HG02610 (cell line): ENCODE results near the gene UCK2.

Experiments
- ATAC-seq: cut with Tn5 transposase; IDR thresholded peaks from one replicate; pipeline ENCODE4 v1.9.1; 2021; ENCODE audit warnings: mild to moderate bottlenecking, moderate library complexity; ENCODE audit not compliant: unreplicated experiment

Gene UCK2

DNA sequence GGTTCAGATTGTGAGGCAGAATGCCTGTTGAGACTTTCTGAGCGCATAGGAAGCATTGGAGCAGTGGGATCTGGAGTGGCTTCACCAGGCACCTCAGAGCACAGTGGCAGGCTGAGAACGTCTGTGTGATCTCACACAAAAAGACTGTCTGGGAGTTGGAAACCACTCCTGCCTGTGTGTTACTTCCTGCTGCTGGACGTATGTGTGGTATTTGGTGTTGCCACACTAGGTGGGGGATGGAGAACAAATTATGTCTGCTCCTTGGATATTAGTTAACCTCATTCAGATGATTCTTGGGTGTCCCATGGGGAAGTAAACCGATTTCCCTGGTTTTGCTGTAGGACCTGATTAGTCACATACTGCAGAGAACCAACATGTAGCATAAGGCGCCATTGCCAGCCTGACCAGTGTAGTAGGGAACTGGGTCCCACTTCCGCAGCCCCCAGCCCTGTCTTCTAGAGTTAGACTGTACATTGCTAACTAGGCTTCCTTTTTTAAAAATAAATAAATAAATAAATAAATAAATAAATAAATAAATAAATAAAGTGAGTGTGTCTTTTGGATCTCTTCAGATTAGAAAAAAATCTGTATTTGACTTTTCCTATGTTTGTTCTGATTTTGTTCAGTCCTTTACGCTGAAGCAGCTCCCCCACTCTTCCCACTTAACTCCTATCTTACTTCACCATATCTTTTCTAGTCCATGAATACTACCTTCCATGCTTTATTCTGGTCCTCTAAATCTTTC is 26.9 kb downstream of the UCK2 start:
- no peak for ATAC-seq

DNA sequence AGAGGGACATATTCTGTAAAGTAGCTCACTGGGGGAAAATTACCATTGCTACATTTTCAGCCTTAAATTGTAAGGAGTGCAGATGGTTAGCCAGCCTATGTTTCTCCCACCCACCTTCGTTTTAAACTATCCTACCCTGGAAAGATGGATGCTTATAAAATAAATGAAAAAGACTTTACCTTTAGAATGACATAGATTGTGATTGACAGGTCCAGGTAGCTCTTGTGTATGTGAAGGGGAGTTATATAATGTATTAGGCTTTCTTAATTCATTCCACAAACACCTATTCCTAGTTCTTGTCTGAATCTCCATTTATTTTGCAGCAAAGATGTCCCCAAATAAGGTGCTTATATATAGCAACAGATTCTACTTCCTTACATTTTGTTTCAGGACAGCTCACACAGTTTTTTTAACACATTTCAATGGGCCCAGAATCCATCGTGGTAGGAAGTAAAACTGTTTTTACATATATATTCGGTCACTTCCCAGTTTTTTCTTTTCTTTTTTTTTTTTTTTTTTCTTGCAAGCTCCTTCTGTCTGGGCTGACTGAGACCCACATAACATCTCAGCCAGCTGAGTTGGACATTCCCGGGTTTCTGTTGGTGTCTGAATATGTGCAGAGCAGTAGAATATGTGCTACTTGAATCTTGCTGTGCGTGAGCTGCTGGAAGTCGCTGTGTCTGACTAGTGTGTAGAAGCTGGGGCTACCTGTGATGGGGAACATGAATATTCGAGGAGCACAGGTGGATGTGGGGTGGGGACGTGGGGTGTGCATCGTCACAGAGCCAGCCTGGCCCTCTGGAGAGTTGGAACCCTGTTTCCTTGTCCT is 27.8 kb downstream of the UCK2 start:
- ATAC-seq = no peak

DNA sequence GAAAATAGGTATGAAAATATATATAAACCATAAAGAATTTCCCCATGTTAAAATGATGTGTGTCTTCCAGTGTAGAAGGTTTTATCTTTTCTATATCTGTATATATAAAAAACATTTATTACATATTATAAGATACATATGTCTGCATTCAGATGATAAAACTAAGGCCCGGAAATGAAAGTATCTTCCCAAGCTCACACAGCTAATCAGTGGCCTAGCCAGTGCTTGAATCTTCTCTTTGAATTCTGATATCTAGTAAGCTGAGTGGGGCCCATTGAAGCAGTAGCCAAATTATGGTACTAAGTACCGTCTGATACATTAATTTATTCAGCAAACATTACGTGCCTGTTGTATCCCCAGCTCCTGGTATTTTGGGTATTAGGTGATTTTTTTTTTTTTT is 28.6 kb downstream of the UCK2 start:
- ATAC-seq = no peak

DNA sequence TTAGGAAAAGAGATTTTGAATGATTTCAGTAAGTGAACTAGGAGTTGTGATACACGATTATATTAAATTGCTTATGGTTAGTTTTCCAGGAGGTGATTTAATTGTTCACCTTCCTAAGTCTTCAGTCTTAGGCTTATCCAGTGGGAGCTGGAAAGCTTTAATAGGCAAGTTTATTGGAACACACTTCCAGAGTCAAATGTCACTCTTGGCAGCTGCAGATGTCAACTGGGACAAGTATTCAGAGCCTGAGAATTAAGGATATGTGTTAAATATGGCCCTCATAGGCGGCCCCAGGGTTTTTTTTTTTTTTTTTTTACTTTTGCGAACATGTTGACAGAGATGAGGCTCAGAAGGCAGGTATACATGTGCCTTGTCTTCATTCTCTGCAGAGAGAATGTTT is 29.2 kb downstream of the UCK2 start:
- no peak for ATAC-seq

DNA sequence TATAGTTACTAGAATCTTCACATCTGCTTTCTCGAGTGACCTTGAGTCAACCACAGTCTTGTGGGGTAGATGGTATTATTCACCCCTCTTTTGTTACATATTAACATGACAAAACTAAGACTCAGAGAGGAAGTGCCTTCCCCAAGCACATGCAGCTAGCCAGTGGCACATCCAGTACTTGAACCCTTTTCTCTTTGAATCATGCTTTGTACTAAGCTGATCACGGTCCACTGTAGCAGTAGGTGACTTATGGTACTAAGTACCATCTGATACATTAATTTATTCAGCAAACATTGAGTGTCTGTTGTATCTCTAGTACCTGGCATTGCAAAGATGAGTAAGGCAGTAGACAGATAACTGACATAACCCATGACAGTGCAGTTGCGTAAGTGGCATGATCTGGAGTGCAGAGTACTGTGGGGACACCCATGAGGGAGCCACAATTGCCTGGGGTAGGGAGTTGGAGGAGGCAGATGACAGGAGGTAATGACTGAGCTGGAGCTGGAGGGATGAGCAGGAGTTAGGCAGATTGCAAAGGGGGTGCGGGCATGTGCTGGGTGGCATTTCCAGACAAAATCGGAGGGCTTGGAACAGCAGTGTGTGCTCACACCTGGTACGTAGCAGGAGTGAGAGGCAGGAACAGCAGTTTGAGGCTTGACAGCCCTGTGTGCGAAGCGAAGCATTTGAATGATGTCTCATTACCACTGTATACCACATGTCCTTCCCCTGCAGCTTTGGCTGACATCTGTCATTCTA is 29.8 kb downstream of the UCK2 start:
- ATAC-seq = peak; percentile 70

DNA sequence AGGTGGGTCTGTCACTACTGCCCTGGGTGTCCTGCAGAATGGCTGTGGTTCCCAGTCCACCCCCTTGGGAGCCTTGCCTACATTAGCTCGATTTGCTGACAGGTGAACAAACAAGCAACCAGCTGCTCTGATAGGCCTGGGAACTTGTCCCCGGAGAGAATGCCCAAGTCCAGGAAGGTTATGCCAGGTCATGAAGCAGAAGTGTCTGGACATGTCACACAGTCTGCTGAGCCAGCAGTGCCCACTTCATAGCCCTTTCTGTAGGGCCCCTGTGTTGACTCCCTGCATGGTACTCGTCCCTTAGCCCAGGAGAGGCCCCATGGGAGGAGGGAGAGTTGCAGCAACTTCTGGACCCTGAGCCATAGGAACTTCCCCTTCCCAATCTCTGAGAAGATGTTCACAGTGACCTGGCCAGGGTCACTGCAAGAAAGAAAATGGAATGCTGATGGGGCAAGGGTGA is 31.0 kb downstream of the UCK2 start:
- ATAC-seq = no peak

DNA sequence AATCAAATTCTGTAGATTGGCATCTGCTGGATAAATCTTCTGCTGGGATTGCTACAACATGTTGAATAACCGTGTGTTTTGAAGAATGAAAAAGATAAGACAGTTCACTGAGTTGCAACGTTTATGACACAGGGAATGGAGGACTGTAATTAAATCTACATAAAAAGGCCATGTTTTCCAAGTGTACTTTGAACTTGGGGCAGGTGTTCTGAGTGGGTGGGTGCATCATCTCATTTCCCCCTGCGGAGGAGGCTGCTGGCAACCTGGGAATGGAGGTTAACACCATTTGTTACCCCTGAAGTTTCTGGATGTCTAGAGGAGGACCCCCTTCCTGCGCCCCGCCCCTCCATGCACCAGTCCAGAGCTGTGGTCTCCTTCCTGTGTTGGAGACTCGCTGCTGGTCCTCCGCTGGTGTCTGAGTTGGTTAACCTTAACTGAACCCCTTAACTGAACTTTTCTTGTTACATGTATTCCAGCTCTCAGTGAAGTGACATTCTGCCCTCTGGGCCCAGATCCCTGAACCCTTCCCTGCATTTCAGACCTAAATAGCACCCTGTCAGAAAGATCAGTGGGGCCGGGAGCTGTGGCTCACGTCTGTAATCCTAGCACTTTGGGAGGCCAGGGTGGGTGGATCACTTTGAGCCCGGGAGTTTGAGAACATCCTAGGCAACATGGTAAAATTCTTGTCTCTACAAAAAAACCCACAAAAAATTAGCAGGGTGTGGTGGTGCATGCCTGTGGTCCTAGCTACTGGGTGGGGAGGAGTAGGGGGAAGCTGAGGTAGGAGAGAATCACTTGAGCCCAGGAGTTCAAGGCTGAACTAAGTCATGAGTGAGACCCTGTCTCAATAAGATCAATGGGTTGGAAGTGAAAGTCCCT is 31.8 kb downstream of the UCK2 start:
- ATAC-seq = no peak

DNA sequence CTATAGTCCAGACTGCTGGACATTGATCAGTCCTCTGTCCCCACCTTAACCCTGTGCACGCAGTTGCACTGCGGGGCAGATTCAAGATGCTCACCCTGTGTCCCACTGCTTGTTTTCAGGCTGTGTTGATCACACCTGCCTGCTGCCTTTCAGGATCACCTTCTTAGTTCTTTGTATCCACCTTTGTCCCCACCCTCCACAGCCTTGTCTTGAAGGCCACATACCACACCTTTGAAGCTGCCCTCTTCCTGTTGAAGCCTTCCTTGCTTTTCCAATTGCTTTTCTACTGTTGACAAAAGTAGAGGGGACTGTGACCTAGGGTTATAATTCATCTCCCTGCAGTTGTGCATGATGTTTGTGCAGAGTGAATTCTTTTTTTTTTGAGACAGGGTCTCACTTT is 32.7 kb downstream of the UCK2 start:
- no peak for ATAC-seq

DNA sequence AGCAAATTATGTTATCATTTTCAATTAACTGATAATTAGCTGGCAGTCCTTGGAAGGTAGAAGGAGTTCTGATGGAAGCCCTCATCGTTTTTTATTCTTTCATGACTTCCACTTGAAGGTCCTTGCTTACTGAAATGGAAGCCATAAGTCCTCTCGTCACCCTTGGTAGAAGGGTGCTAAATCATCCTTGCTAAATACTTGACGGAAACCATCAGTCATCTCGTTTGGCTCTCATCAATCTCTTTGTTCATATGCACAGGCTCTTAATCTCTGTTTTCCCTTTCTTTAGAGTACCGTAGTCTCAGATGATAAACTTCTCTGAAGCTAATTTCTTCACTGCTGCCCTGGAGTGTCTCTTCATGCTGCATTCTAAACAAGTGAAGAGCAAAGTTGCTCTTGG is 34.5 kb downstream of the UCK2 start:
- no peak for ATAC-seq

DNA sequence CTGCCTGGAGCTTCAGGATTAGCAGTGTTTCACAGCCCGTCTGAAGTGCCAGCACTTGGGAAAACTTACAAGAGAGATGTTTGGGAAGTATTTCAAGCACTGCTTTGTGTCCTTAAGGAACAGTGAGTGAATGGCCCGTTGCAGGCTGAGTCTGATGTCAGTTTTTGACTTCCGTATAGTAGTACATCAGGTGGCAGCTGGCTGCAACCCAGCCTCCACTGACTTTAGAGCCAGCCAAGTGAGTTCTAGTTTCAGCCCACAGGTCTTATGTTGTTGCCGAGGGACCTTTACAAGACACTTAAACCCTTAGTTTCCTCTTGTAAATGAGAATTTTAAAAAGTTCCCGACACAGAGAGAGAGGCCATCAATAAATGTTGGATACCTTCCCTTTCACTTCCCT is 35.0 kb downstream of the UCK2 start:
- peak; percentile 79 for ATAC-seq

DNA sequence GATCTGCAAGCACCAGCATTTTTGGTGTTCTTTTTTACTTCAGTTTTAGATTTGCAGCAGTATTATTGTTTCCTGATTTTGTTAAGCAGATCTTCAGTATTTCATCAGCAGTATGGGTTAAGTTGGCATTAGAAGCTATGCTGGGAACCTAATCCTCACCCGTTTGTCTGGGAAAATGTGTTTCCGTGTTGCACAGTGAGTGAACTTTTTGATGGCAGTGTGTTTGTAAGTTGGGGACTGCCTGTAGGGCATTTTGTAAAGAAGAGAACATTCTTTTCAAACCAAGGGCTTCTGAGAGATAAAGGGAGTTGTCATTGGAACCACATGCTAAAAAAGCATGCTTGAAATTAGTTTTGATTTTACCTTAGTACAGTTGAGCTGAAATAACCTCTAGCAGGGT is 35.9 kb downstream of the UCK2 start:
- no peak for ATAC-seq

DNA sequence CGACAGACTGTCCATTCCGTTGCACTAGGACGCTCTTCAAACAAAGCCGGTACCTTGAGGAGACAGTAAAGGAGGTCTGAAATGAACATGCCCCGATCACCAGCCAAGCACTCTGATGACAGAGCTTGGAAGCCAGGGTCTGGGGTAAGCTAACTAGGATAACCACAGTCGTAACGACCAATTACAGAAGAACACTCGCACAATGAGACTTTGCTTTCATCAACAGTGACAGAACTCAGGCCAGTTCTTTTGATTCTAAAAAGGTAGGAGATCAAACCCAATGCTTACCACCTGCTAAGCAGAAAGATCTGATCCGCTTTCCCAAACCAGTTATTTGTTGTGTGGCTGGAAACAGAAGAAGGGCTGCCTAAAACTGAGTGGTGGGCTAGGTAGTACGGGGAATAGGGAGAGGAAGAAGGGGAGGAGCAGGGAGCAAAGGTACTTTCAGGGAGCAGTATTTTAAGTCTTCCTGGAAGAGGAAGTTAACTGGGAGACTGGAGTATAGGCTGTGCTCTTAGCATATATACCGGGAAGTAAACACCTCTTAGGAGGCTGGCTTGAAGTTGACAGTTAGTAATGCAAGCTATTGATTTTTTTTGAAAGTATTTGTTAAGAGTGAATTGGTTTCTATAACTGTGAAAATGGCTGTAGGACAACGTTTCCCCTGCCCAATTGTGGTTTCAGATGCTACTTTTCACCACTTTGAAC is 38.4 kb downstream of the UCK2 start:
- ATAC-seq = no peak

DNA sequence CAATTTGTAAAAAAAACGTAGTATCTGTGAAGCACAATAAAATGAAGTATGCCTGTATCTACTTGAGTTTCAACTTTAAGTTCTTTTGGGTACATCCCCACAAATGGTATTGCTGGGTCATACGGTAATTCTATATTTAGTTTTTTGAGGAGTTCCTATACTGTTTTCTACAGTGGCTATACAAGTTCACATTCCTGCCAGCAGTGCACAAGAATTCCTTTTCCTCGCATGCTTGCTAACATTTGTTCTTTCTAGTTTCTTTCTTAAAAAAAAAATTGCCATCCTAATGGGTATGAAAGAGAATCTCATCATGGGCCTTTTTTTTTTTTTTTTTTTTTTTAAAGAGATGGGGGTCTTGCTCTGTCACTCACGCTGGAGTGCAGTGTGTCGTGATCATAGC is 41.9 kb downstream of the UCK2 start:
- ATAC-seq = no peak

DNA sequence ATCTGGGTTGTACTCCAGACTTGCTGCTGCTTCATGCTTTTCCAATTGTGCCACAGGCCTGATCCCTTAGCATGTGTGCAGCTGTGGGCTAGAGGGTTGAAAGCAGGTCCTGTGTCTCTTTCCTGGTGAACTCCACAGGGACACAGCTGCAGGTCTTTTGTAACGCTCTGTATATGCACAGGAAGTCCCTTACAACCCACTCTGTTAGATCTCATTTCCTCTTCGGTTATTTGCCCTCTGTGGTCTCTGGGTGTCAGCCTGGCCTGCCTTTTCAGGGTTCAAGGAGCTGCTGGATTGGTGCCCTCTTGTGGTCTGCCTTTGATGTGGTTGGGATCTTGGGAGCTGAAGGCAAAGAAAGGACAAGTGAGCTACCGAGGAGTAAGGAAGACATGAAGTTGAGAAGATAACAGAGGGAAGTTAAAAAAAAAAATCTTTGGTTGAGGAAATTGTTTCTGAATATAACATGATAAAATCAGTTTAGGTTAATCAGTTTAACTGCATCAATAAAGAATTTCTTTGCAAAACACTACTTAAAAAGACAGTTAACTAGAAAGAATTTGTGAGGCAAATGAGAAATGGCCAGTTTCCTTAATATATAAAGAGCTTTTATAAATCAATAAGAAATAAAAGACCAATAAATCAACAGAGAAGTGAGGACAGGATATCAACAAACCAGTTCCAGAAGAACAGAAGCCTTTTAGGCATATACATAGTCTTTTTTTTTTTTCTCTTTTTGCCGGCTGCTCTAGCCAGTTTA is 44.1 kb downstream of the UCK2 start:
- peak; percentile 83 for ATAC-seq

DNA sequence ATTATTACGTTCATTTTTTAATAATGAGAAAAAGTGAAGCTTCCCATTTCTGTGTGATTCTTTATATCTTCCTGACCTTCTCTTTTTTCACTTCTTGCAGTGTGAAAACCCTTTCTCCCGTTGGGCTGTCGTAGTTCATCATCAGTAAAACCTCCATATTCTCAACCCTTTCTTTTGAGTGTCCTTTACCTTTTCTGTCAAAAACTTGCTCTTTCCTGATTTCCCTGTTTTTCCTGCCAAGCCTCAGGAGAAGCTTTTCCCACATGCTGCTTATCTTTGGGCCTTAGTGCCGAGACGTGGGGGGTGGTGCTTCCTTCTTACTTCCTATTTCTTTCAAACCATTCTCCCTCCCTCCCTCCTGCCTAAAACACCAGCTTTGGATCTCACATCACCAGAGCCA is 46.1 kb downstream of the UCK2 start:
- ATAC-seq = no peak

DNA sequence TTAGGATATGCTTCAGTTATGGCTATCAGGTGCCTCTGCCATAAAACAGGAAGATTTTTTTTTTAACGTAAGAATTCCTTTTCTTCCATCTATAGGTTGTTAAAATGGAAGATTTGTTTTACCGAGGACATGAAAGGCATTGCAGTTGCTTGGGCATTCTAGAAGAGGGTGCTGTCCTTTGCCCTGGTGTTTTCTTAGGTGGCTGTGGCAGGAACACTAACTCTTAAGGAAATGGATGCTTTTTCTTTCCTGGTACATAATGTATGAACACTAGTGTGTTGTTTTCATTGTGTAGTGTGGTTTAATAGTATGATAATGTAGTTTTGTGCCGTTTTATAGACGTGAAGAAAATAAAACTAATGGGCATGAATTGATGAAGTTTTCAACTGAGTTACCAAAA is 47.2 kb downstream of the UCK2 start:
- no peak for ATAC-seq

DNA sequence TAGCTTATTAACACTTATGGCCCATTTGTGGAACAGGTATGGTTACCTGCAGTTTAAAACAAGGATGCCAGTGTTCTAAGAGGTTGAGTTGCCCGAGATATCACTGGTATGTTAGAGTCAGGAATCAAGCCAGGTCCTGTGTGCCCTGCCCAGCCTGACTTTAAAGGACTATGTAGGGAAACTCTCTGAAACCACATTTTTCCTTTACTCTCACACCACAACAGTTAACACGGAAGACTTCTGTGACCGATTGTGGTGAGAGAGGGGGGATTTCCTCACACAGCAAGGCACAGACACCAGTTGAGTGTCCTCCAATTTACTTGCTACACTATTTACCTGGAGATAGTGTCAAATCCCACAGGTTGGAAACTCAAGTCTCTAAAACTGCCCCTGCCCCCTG is 47.8 kb downstream of the UCK2 start:
- ATAC-seq = peak; percentile 42

DNA sequence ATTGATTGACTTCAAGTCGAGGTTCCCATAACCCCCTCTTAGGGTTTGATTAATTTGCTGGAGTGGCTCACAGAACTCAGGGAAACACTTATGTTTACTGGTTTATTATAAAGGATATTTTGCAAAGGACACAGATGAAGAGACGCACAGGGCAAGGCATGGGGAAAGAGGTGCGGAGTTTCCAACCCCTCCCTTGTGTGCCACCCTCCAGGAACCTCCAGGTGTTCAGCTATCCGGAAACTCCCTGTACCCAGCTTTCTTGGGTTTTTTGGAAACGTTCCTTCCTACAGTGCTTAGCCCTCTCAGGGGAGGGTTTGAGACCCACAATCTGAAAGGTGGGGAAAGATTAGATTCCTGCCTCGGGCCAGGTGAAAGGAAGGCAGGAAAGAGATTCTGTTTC is 48.2 kb downstream of the UCK2 start:
- no peak for ATAC-seq

DNA sequence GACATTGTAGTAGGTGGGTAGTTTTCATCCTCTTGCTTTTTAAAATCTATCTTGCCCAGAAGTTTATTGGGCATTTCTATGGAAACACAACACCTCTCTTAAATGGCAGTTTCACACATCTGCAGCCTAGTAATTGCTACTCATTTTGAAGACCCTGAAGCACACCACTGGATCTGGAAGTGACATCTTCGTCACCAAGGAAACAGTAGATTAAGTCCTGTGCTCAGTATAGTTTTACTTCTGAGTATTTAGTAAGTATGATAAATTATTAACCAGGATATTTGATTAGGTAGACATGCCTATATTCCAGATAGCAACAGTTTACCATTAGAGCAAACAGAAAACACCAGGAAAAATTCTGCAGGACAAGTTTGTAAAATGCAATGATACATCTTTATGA is 48.7 kb downstream of the UCK2 start:
- no peak for ATAC-seq
